GM19468 (cell line): ENCODE results near the gene RNF217.
A peak's percentile ranks its signal among the peaks of the same experiment; 100 is the strongest.

ENCODE experiments used
- ATAC-seq: cut with Tn5 transposase; IDR thresholded peaks from one replicate; pipeline ENCODE4 v1.9.1; 2021; ENCODE audit warnings: mild to moderate bottlenecking, moderate library complexity, moderate number of reproducible peaks; ENCODE audit not compliant: unreplicated experiment; ENCODE audit errors: extremely low read depth

The RNF217 gene

GRCh38 chr6:125083684-125083990 is 121.4 kb downstream of the RNF217 start:
- no peak for ATAC-seq

- ATAC-seq: no peak
Observed at GRCh38 chr6:125086716-125087115, 124.5 kb downstream of the RNF217 start.

GRCh38 chr6:125088963-125089362 is 126.7 kb downstream of the RNF217 start:
- ATAC-seq: no peak

- no peak for ATAC-seq
Observed at GRCh38 chr6:125094563-125094962, 132.3 kb downstream of the RNF217 start.

- no peak for ATAC-seq
Observed at GRCh38 chr6:125095580-125096301, 133.5 kb downstream of the RNF217 start.

GRCh38 chr6:125097186-125097585 is 134.9 kb downstream of the RNF217 start:
- ATAC-seq: no peak

GRCh38 chr6:125098253-125098652 is 136.0 kb downstream of the RNF217 start:
- no peak for ATAC-seq

- ATAC-seq: peak; percentile 90
Observed at GRCh38 chr6:125099211-125100073, 137.2 kb downstream of the RNF217 start.

- no peak for ATAC-seq
Observed at GRCh38 chr6:125100074-125100652, 137.9 kb downstream of the RNF217 start.

GRCh38 chr6:125101128-125101527 is 138.9 kb downstream of the RNF217 start:
- no peak for ATAC-seq

GRCh38 chr6:125101631-125102030 is 139.4 kb downstream of the RNF217 start:
- ATAC-seq: no peak

GRCh38 chr6:125102411-125102810 is 140.2 kb downstream of the RNF217 start:
- ATAC-seq: no peak

- ATAC-seq: no peak
Observed at GRCh38 chr6:125102891-125103290, 140.7 kb downstream of the RNF217 start.

GRCh38 chr6:125104425-125104824 is 142.2 kb downstream of the RNF217 start:
- ATAC-seq: no peak

- no peak for ATAC-seq
Observed at GRCh38 chr6:125107048-125107447, 144.8 kb downstream of the RNF217 start.

GRCh38 chr6:125107896-125108295 is 145.7 kb downstream of the RNF217 start:
- ATAC-seq: no peak

- ATAC-seq: no peak
Observed at GRCh38 chr6:125110056-125110455, 147.8 kb downstream of the RNF217 start.

- ATAC-seq: no peak
Observed at GRCh38 chr6:125111219-125111983, 149.2 kb downstream of the RNF217 start.

- ATAC-seq: no peak
Observed at GRCh38 chr6:125112934-125113333, 150.7 kb downstream of the RNF217 start.

- peak; percentile 25 for ATAC-seq
Observed at GRCh38 chr6:125114248-125114858, 152.1 kb downstream of the RNF217 start.
